GM12891 (cell line): Measurements from ENCODE around the gene IL2RA.
A peak's percentile ranks its signal among the peaks of the same experiment; 100 is the strongest.

Source experiments
- DNase-seq: peaks from one replicate; pipeline ENCODE4 v3.0.0; 2011; ENCODE audit warnings: low spot score; ENCODE audit not compliant: insufficient read length
- FAIRE-seq: peaks from 2 replicates; lab custom pipeline; 2011; peaks lifted over from hg19 to GRCh38; lab: Jason Lieb, UNC
- PAX5 ChIP-seq: IDR thresholded peaks from 2 replicates; pipeline ENCODE4 v1.6.1; 2011; ENCODE audit warnings: low read length, moderate library complexity, mild to moderate bottlenecking; ENCODE audit not compliant: insufficient read depth, severe bottlenecking
- POLR2A ChIP-seq: IDR thresholded peaks from 2 replicates; pipeline ENCODE4 v1.6.1; 2011; ENCODE audit warnings: low read depth, low read length, control low read depth
- POLR2AphosphoS5 ChIP-seq: IDR thresholded peaks from 2 replicates; pipeline ENCODE4 v1.6.1; 2011; ENCODE audit warnings: low read depth, low read length, control low read depth
- POU2F2 ChIP-seq: IDR thresholded peaks from 2 replicates; pipeline ENCODE4 v1.6.1; 2011; ENCODE audit warnings: low read depth, mild to moderate bottlenecking, control low read depth, low read length, moderate library complexity
- SPI1 ChIP-seq: IDR thresholded peaks from 2 replicates; pipeline ENCODE4 v1.6.1; 2011; ENCODE audit warnings: low read depth, low read length, control low read depth
- TAF1 ChIP-seq: IDR thresholded peaks from 2 replicates; pipeline ENCODE4 v1.6.1; 2011; ENCODE audit warnings: low read depth, low read length, control low read depth

Gene IL2RA

GRCh38 chr10:5975641-5976473 lies 86.3 kb downstream of the IL2RA start:
- DNase-seq: peak; percentile 60
- peak; percentile 95 for FAIRE-seq
- TF ChIP-seq TAF1: peak; percentile 37; the same call in 1 of the 2 replicates
- no peak for TF ChIP-seq POU2F2

- DNase-seq: no peak
- FAIRE-seq: peak; percentile 28
- no peak for TF ChIP-seq TAF1
- no peak for TF ChIP-seq POLR2AphosphoS5
Measured at GRCh38 chr10:5973069-5973468, 89.1 kb downstream of the IL2RA start.

GRCh38 chr10:5971886-5972285 lies 90.3 kb downstream of the IL2RA start:
- no peak for FAIRE-seq
- TF ChIP-seq PAX5 (no peak), SPI1 (no peak), TAF1 (no peak), POU2F2 (no peak), POLR2AphosphoS5 (no peak), POLR2A (no peak)
- DNase-seq: no peak

- peak; percentile 50 for FAIRE-seq
- DNase-seq: no peak
- TF ChIP-seq TAF1: no peak
- no peak for TF ChIP-seq POLR2AphosphoS5
- TF ChIP-seq SPI1: peak; percentile 48
Measured at GRCh38 chr10:5971315-5971832, 90.8 kb downstream of the IL2RA start.

- TF ChIP-seq POLR2AphosphoS5: no peak
- no peak for TF ChIP-seq POU2F2
- TF ChIP-seq SPI1: no peak
- no peak for TF ChIP-seq TAF1
- TF ChIP-seq POLR2A: no peak
- no peak for TF ChIP-seq PAX5
- DNase-seq: no peak
- FAIRE-seq: no peak
Measured at GRCh38 chr10:5970527-5970926, 91.6 kb downstream of the IL2RA start.

GRCh38 chr10:5970066-5970465 lies 92.1 kb downstream of the IL2RA start:
- DNase-seq (no peak), FAIRE-seq (no peak)
- TF ChIP-seq PAX5 (no peak), POLR2A (no peak), POU2F2 (no peak), POLR2AphosphoS5 (no peak), SPI1 (no peak), TAF1 (no peak)

GRCh38 chr10:5968681-5969453 lies 93.3 kb downstream of the IL2RA start:
- FAIRE-seq (no peak), DNase-seq (no peak)
- no peak for TF ChIP-seq TAF1
- TF ChIP-seq POLR2AphosphoS5: no peak
- no peak for TF ChIP-seq POU2F2
- TF ChIP-seq PAX5: no peak
- no peak for TF ChIP-seq POLR2A
- no peak for TF ChIP-seq SPI1

- FAIRE-seq (no peak), DNase-seq (no peak)
- TF ChIP-seq POLR2A (no peak), SPI1 (no peak), PAX5 (no peak), POU2F2 (no peak), TAF1 (no peak), POLR2AphosphoS5 (no peak)
Measured at GRCh38 chr10:5968037-5968680, 94.0 kb downstream of the IL2RA start.

- DNase-seq: no peak
- TF ChIP-seq POLR2AphosphoS5: no peak
- TF ChIP-seq POU2F2: no peak
- TF ChIP-seq POLR2A: no peak
- no peak for TF ChIP-seq SPI1
- TF ChIP-seq TAF1: no peak
- TF ChIP-seq PAX5: no peak
- FAIRE-seq: no peak
Measured at GRCh38 chr10:5965266-5965665, 96.9 kb downstream of the IL2RA start.
